GM21737 (cell line): ENCODE data around the gene FAM124B.
"Not testable (repeated sequence)": the region's sequence is repeated elsewhere in the genome, so short reads cannot be mapped to it uniquely, and the experiment has no call there.

Experiments
- ATAC-seq: cut with Tn5 transposase; IDR thresholded peaks from one replicate; pipeline ENCODE4 v1.9.1; 2021; ENCODE audit warnings: mild to moderate bottlenecking, moderate library complexity; ENCODE audit not compliant: unreplicated experiment

FAM124B gene

GRCh38 chr2:224416656-224417360 is 14.9 kb upstream of the FAM124B start:
- ATAC-seq, result no peak

DNA sequence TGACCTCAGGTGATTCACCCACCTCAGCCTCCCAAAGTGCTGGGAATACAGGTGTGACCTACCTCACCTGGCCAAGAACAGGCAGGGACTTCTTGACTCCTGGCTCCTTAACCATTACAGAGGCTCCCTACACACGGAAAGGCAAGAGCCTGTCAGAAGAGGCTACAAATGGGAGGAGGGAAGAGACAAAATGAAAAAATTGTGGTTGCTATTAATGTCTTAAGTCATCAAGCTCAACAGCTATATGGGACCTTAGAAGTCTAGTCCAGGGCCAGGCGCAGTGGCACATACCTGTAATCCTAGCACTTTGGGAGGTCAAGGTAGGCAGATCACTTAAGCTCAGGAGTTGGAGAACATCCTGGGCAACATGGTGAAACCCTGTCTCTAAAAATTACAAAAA is 11.5 kb upstream of the FAM124B start:
- ATAC-seq, result no peak

DNA sequence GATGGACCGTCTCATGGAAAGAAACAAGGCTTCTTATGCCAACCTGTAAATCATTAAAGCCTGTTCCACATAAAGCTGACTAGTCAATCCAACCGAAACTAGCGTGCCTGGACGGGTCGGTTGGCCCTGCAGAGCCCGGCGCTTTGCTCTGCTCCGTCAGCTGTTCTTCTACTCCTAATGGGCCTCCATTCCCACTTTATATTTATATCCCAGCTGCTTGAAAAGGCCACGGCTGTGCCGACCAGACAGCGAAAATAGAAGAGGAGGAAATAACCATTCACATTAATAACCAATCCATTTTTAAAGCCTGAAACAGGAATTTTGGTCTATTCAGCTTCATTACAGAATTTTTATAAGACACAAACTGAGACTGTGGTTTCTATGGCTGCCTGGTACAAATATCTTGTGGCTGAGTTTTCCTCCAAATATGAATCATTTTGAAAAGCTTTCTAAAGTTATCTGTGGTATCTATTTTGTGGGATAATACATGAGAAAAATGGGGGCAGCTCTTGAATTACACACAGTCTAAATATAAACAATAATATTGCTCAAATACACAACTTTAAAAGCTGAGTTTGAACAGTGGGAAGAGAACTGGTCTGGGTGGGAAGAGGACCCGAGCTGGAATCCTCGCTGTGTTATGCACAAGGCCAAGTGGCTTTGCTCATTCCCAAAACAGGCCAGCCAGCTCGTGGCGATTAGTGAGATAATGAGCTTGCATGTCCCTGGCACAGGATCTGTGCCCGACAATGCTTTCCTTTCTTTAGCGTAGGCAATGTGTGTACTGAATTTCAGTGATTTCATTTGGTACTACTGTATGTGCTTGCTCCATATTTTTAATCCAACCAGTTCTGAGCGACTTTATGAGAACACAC is 10.5 kb upstream of the FAM124B start:
- no peak for ATAC-seq

DNA sequence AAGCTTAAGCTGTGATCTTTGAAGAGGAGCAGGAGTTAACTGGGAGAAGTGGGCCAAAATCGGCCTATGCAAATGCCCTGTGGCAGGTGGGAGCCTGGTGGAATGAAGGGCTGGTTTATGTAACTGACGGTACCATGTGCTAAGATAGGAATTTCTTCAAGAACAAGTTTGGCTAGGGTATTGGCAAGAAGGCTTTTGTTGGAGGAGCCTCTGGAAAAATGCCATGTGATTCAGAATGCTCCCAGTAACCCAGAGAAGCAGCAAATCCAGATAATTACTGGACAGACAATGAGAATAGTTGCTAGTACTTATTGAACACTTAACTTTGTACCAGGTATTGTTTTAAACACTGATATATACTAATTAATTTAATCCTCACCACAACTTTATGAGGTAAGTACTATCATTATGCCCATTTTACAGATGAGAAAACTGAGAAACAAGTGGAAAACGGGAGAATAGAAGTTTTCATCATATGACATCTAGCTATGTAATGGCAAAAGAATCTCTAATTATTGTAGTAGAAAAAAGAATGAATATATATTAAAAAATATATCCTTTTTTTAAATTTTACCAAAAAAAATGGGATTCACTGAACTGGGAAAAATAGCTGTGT is 9.1 kb upstream of the FAM124B start:
- no peak for ATAC-seq

DNA sequence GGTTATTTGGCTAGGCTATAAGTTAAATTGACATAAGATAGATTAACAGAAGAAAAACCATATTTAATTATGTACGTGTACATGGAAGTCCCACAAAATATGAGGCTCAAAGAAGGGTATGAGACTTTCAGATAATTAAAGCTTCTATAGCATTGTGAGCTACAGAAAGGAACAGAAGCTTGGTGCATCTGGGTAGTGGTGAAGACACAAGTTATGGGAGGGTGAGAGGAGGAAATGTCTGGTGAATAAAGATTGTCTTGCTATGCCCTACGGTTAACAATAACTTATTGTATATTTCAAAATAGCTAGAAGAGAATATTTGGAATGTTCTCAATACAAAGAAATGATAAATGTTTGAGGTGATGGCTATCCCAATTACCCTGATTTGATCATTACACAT is 6.8 kb upstream of the FAM124B start:
- ATAC-seq, result no peak

DNA sequence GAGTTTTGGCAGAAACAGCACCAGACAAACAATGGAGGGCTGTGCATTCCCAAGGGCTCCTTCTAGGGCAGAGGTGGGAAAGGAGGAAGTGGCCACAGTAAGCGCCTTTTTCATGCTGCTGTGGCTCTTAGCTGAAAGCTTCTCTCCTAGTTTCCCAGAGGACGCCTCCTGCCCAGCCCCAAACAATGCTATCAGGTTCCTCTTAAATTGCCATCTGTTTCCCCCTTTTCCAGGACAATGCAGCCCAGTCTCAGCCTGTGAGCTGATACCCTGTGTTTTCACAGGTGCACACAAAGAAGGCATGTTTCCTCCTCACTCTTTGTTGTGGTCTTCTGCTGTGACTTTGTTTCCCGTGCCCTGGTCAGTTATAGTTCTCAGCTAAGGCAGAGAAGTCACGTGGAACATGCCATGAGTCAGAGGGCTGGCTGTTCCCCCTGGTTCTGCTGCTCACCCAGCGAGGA is 5.4 kb upstream of the FAM124B start:
- no peak for ATAC-seq

DNA sequence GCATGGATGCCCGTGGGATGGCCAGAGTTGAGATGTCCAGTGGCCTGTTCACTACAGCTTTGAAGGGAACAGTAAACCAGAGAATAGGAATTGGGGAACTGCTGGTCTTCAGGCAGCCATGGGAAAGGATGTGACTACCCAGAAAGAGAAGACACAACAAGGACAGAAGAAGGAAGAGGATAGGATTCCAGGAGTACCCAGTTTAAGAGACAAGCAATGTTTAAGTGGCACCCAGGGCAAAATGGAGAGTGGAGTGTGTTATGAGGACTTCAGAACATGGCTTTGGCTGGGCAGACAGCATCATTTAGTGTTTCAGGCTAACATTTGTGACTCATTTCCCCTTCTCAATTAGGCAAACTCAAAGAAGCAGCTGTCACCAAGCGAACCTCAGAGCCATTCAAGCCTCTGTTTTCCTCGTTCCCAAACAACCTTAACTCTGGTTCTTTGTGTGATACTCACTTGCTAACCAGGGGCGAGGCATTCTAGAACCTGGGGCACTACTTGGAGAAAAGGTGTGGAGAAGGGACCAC is 4.0 kb upstream of the FAM124B start:
- ATAC-seq, result no peak

- ATAC-seq, result peak; percentile 51
Measured at GRCh38 chr2:224405412-224405811, 3.5 kb upstream of the FAM124B start.

GRCh38 chr2:224404796-224405195 is 2.9 kb upstream of the FAM124B start:
- ATAC-seq, result no peak

GRCh38 chr2:224403657-224404056 is 1.8 kb upstream of the FAM124B start:
- no peak for ATAC-seq

- no peak for ATAC-seq
Measured at GRCh38 chr2:224400886-224401632, 848 bp downstream of the FAM124B start.

DNA sequence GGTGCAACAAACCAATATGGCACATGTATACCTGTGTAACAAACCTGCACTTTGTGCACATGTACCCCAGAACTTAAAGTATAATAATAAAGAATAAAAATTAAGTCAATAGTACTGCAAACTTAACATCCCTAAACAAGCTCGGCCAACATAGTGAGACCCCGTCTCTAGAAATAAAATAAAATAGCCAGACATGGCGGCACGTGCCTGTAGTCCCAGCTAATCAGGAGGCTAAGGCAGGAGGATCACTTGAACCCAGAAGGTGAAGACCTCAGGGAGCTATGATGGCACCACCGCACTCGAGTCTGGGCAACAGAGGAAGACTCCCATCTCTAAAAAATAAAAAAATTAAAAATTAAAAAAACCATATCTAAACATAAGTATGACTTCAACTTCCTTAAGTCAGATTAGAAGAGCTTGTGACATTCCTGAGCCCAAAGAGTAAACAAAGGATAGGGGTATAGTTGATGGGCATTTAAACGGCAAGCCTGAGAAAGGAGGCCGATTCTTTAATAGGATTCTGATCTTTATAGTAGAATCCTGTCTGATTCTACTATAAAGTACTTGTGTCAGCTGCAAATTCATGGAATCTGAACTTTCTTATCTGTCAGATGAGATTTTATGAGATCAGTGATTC is 1.6 kb downstream of the FAM124B start:
- ATAC-seq, result no peak

- ATAC-seq, result no peak
Measured at GRCh38 chr2:224398289-224398688, 3.6 kb downstream of the FAM124B start.

GRCh38 chr2:224397100-224397499 is 4.8 kb downstream of the FAM124B start:
- ATAC-seq, result not testable (repeated sequence)

GRCh38 chr2:224395620-224396390 is 6.1 kb downstream of the FAM124B start:
- no peak for ATAC-seq

- ATAC-seq, result no peak
Measured at GRCh38 chr2:224393157-224393872, 8.6 kb downstream of the FAM124B start.

- no peak for ATAC-seq
Measured at GRCh38 chr2:224392545-224392944, 9.4 kb downstream of the FAM124B start.

DNA sequence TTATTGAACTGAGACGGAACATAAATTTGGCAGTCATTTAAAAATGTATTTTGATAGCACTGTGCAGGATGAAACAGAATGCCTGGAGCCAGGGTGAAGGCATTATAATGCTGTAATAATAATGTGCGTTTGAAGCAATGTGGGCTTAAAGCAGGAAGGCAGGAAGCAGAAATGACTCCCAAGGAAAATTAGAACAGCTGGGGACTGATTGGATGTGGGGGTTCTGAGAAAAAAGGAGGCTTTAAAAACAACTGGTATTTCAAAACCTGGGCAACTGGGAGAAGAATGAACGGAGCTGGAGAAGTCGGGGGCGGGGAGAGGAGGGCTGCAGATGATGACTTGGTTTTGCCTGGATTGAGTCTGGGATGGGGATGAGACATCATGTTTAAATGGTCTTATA is 12.6 kb downstream of the FAM124B start:
- ATAC-seq, result no peak

DNA sequence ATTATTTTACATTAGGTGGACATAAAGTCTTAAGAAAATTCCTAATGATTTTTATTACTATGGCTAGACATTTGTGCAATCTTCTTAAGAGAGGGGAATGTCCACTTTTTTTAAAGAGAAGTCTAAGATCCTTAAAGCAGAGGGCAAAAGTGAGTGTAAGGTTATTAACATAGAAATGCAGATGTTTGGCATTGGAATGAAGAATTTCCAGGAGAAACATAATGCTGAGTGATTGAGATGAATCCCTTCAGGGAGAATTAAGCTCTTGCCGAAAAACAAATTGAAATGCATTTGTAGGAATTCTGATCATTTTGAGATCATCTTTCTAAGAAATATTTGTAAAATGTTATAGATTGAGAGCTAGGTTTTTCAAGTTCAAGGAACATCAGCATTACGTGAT is 15.0 kb downstream of the FAM124B start:
- no peak for ATAC-seq
